ENCODE measurements around the gene BICD1. TPM values are rescaled to one million over a fixed set of nuclear protein-coding genes. Genes with fewer than 3 reads are reported as not detected.
A peak's percentile ranks its signal among the peaks of the same experiment; 100 is the strongest.

The BICD1 gene
- polyA plus RNA-seq, 6 donors from 2014 or later = 2.9 to 20.6 (median 13.1) TPM

- no peaks in the 10 kb centered on the region for H3K27me3 Mint-ChIP-seq
- H3K9me3 Mint-ChIP-seq = no peaks in the 10 kb centered on the region
- DNase-seq = no peak
- peaks cover 21 to 23% of the 10 kb centered on the region in 2 donors for H3K36me3 Mint-ChIP-seq
- no peak overlapping the region for H3K4me3 Mint-ChIP-seq
- H3K27ac Mint-ChIP-seq = peak overlapping the region in 1 of 6 donors; percentile 27
- ATAC-seq (ENCODE audit: low read depth in 2 of 2) = no peak
- no peaks in the 10 kb centered on the region for H3K4me1 Mint-ChIP-seq
Observed at GRCh38 chr12:32344047-32344446, 237.4 kb downstream of the BICD1 start.

GRCh38 chr12:32353540-32353939 is 246.9 kb downstream of the BICD1 start:
- no peak for ATAC-seq (ENCODE audit: low read depth in 2 of 2)
- H3K4me1 Mint-ChIP-seq = no peaks in the 10 kb centered on the region
- no peaks in the 10 kb centered on the region for H3K27me3 Mint-ChIP-seq
- no peaks in the 10 kb centered on the region for H3K9me3 Mint-ChIP-seq
- H3K36me3 Mint-ChIP-seq = peaks cover 0 to 17% of the 10 kb centered on the region in 2 donors
- no peak for DNase-seq
- no peak overlapping the region for H3K4me3 Mint-ChIP-seq
- no peak overlapping the region for H3K27ac Mint-ChIP-seq

- DNase-seq = no peak
Observed at GRCh38 chr12:32357601-32358249, 251.1 kb downstream of the BICD1 start.

GRCh38 chr12:32360956-32361355 is 254.3 kb downstream of the BICD1 start:
- ATAC-seq (ENCODE audit: low read depth in 2 of 2) = no peak
- H3K4me3 Mint-ChIP-seq = no peak overlapping the region

More at GRCh38 chr12:32357601-32358249, 251.1 kb downstream of the BICD1 start:
- no peak for ATAC-seq (ENCODE audit: low read depth in 2 of 2)
- Mint-ChIP-seq H3K27me3 (no peaks in the 10 kb centered on the region), H3K9me3 (no peaks in the 10 kb centered on the region), H3K4me3 (no peak overlapping the region), H3K36me3 (peaks cover 0 to 11% of the 10 kb centered on the region in 2 donors), H3K27ac (peak overlapping the region in 2 of 6 donors; percentile 49), H3K4me1 (no peaks in the 10 kb centered on the region)

GRCh38 chr12:32362892-32363291 is 256.2 kb downstream of the BICD1 start:
- Mint-ChIP-seq H3K27me3 (no peaks in the 10 kb centered on the region), H3K9me3 (no peaks in the 10 kb centered on the region), H3K36me3 (no peaks in the 10 kb centered on the region), H3K4me1 (no peaks in the 10 kb centered on the region), H3K27ac (no peak overlapping the region), H3K4me3 (no peak overlapping the region)
- no peak for DNase-seq
- no peak for ATAC-seq (ENCODE audit: low read depth in 2 of 2)

More at GRCh38 chr12:32360956-32361355, 254.3 kb downstream of the BICD1 start:
- DNase-seq = no peak
- Mint-ChIP-seq H3K27ac (no peak overlapping the region), H3K27me3 (no peaks in the 10 kb centered on the region), H3K9me3 (no peaks in the 10 kb centered on the region), H3K36me3 (peaks cover 0 to 8% of the 10 kb centered on the region in 2 donors), H3K4me1 (no peaks in the 10 kb centered on the region)

- peak in 1 of 2 donors; percentile 40 for ATAC-seq (ENCODE audit: low read depth in 2 of 2)
- Mint-ChIP-seq H3K27me3 (no peaks in the 10 kb centered on the region), H3K4me1 (no peaks in the 10 kb centered on the region), H3K4me3 (no peak overlapping the region), H3K36me3 (no peaks in the 10 kb centered on the region), H3K9me3 (no peaks in the 10 kb centered on the region), H3K27ac (no peak overlapping the region)
- peak; percentile 25 for DNase-seq
Observed at GRCh38 chr12:32365473-32366064, 258.9 kb downstream of the BICD1 start.

- no peak for DNase-seq
- ATAC-seq (ENCODE audit: low read depth in 2 of 2) = no peak
- Mint-ChIP-seq H3K27me3 (no peaks in the 10 kb centered on the region), H3K4me1 (no peaks in the 10 kb centered on the region), H3K9me3 (no peaks in the 10 kb centered on the region), H3K36me3 (no peaks in the 10 kb centered on the region), H3K4me3 (no peak overlapping the region), H3K27ac (no peak overlapping the region)
Observed at GRCh38 chr12:32366714-32367113, 260.1 kb downstream of the BICD1 start.

- no peaks in the 10 kb centered on the region for H3K36me3 Mint-ChIP-seq
- H3K9me3 Mint-ChIP-seq = no peaks in the 10 kb centered on the region
- ATAC-seq (ENCODE audit: low read depth in 2 of 2) (no peak), DNase-seq (no peak)
- H3K27me3 Mint-ChIP-seq = no peaks in the 10 kb centered on the region
- no peak overlapping the region for H3K4me3 Mint-ChIP-seq
- H3K27ac Mint-ChIP-seq = no peak overlapping the region
- H3K4me1 Mint-ChIP-seq = no peaks in the 10 kb centered on the region
Observed at GRCh38 chr12:32367381-32367780, 260.7 kb downstream of the BICD1 start.

GRCh38 chr12:32369202-32369601 is 262.6 kb downstream of the BICD1 start:
- no peaks in the 10 kb centered on the region for H3K36me3 Mint-ChIP-seq
- DNase-seq = no peak
- ATAC-seq (ENCODE audit: low read depth in 2 of 2) = no peak
- H3K27ac Mint-ChIP-seq = no peak overlapping the region
- no peaks in the 10 kb centered on the region for H3K27me3 Mint-ChIP-seq
- H3K4me1 Mint-ChIP-seq = no peaks in the 10 kb centered on the region
- H3K4me3 Mint-ChIP-seq = no peak overlapping the region
- H3K9me3 Mint-ChIP-seq = no peaks in the 10 kb centered on the region

- Mint-ChIP-seq H3K9me3 (no peaks in the 10 kb centered on the region), H3K4me3 (no peak overlapping the region), H3K4me1 (no peaks in the 10 kb centered on the region), H3K27ac (no peak overlapping the region), H3K36me3 (no peaks in the 10 kb centered on the region), H3K27me3 (no peaks in the 10 kb centered on the region)
- DNase-seq (no peak), ATAC-seq (ENCODE audit: low read depth in 2 of 2) (no peak)
Observed at GRCh38 chr12:32377344-32378055, 270.9 kb downstream of the BICD1 start.

- Mint-ChIP-seq H3K9me3 (no peaks in the 10 kb centered on the region), H3K36me3 (no peaks in the 10 kb centered on the region), H3K4me3 (no peak overlapping the region), H3K4me1 (no peaks in the 10 kb centered on the region), H3K27ac (no peak overlapping the region), H3K27me3 (no peaks in the 10 kb centered on the region)
- ATAC-seq (ENCODE audit: low read depth in 2 of 2) (no peak), DNase-seq (no peak)
Observed at GRCh38 chr12:32379213-32379612, 272.6 kb downstream of the BICD1 start.

- Mint-ChIP-seq H3K9me3 (no peaks in the 10 kb centered on the region), H3K4me1 (no peaks in the 10 kb centered on the region), H3K4me3 (no peak overlapping the region), H3K27ac (no peak overlapping the region), H3K27me3 (no peaks in the 10 kb centered on the region), H3K36me3 (no peaks in the 10 kb centered on the region)
- no peak for ATAC-seq (ENCODE audit: low read depth in 2 of 2)
- no peak for DNase-seq
Observed at GRCh38 chr12:32379667-32380066, 273.0 kb downstream of the BICD1 start.

GRCh38 chr12:32382226-32382625 is 275.6 kb downstream of the BICD1 start:
- ATAC-seq (ENCODE audit: low read depth in 2 of 2) (no peak), DNase-seq (no peak)
- peak overlapping the region in 1 of 6 donors; percentile 28 for H3K27ac Mint-ChIP-seq
- no peaks in the 10 kb centered on the region for H3K36me3 Mint-ChIP-seq
- H3K4me3 Mint-ChIP-seq = no peak overlapping the region
- H3K9me3 Mint-ChIP-seq = no peaks in the 10 kb centered on the region
- no peaks in the 10 kb centered on the region for H3K27me3 Mint-ChIP-seq
- H3K4me1 Mint-ChIP-seq = no peaks in the 10 kb centered on the region
